8988T (cell line): Measurements from ENCODE around the gene LANCL3.
A peak's percentile ranks its signal among the peaks of the same experiment; 100 is the strongest.

Experiments
- DNase-seq: peaks from one replicate; pipeline ENCODE4 v3.0.0; 2011

Gene LANCL3

GRCh38 chrX:37685381-37686359 is 114.2 kb downstream of the LANCL3 start, which contains the start of gene XK:
Gene XK, plus strand, starts transcription at chrX:37685791. Its CDS starts 171 bp downstream, at chrX:37685962.
- DNase-seq: peak; percentile 24

- no peak for DNase-seq
These were observed 115.0 kb downstream of the LANCL3 start for GRCh38 chrX:37686369-37686995.

- no peak for DNase-seq
These were observed 115.5 kb downstream of the LANCL3 start for GRCh38 chrX:37686996-37687395.

GRCh38 chrX:37690119-37690518 is 118.7 kb downstream of the LANCL3 start:
- DNase-seq: no peak

- DNase-seq: no peak
These were observed 121.5 kb downstream of the LANCL3 start for GRCh38 chrX:37692918-37693317.

GRCh38 chrX:37697169-37697760 is 125.8 kb downstream of the LANCL3 start:
- DNase-seq: no peak

GRCh38 chrX:37701588-37701987 is 130.1 kb downstream of the LANCL3 start:
- DNase-seq: no peak

GRCh38 chrX:37711991-37712390 is 140.5 kb downstream of the LANCL3 start:
- no peak for DNase-seq

- DNase-seq: no peak
These were observed 141.0 kb downstream of the LANCL3 start for GRCh38 chrX:37712458-37712857.

- no peak for DNase-seq
These were observed 143.0 kb downstream of the LANCL3 start for GRCh38 chrX:37714479-37714878.

GRCh38 chrX:37716602-37717001 is 145.1 kb downstream of the LANCL3 start:
- DNase-seq: no peak

GRCh38 chrX:37717708-37718107 is 146.2 kb downstream of the LANCL3 start:
- no peak for DNase-seq

GRCh38 chrX:37722595-37722994 is 151.1 kb downstream of the LANCL3 start:
- DNase-seq: no peak

GRCh38 chrX:37726346-37726745 is 154.9 kb downstream of the LANCL3 start:
- no peak for DNase-seq
